ENCODE data around the gene PALM2AKAP2.

The PALM2AKAP2 gene

DNA sequence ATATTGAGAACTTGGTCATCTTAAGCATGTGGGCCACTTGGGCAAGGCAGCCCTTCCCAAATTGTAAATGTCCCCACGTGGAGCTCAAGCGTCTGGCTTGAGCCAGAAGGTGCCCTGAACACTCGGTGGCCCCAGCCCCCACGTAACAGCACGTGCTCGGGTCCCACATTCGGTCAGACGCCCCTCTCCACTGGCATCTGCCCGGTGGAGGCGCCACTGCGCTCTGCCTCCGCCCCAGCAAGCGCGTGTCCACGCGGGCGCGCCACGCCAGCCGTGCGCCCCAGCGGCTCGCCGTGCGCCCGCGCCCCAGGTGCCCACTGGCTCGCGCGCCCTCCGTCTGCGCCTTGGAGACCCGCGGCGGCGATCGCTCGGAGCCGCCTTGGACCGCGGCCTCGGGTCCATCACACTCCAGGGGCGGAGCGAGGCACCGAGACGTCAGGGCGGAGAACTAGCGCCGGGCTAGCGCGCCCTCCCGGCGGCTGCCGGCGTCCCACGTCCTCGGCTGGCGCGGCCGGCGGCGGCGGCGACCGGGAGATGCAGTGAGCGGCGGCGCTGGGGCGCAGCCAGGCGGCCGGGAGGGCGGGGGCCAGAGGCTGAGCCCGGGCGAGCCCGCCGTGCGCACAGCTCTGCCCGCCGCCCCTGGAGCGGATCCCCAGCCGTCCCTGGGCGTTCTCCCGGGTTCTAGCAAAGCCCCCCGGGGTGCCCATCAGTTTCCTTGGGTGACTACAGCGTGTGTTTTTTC is at the start of gene PALM2AKAP2:
TSS of gene PALM2AKAP2 (plus strand) at position 488 of the 742 bp plus-strand sequence. CDS start 291 bp downstream, outside the sequence.
- no peak for DNase-seq

DNA sequence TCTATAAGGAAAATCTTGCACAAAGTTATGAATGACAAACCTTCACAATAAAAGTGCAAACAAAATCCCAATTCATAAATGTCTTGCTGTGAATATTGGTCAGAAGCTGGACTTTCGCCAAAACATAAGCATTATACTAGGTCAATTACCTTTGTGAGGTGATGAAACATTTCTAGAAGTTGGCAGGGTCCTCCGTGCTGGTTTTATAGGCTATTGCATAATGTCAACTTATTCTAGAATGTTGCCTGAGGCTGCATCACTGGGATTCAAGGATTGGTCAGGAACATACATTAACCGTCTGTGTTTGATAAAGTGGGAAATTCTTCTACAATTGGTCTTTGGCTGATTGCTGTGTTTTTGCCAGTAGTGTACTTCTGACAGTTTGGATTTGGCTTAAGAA is 49.8 kb upstream of the PALM2AKAP2 start:
- DNase-seq: no peak

DNA sequence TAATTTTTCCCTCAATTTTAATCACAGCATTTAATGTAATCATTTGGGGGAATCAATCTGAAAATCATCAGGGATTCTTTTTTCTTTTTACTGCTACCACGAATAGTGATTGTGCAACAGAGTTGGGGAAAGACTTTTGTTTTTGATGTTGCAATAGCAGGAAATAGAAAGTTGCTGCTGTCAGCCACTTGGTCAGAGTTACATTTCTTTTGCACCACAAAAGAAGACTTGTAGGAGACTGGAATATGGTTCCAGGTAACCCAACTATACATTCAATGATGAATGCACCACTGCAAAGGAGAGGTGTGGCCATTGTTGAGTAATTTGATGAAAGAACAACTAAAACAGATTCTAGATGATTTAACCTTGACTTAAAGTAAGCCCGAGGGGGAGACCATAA is 46.3 kb upstream of the PALM2AKAP2 start:
- DNase-seq: no peak

DNA sequence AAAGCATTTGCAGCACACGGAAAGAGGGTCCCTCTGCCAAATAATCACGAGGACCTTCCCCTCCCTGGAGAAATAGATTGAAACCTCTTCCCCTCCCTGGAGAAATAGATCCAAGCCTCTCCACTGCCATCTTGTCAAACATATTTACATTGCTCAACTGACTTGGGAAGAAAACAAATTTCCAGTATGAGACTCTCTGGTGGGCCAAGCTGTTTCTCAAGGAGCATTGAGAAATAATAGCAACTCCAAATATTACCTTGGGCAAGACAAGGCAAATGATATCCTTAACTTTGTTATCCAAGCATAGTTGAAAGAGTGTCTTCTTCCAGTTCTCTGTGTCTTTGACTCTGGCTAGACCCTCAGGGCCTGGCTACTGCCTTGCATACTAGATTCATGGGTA is 45.2 kb upstream of the PALM2AKAP2 start:
- DNase-seq: no peak

DNA sequence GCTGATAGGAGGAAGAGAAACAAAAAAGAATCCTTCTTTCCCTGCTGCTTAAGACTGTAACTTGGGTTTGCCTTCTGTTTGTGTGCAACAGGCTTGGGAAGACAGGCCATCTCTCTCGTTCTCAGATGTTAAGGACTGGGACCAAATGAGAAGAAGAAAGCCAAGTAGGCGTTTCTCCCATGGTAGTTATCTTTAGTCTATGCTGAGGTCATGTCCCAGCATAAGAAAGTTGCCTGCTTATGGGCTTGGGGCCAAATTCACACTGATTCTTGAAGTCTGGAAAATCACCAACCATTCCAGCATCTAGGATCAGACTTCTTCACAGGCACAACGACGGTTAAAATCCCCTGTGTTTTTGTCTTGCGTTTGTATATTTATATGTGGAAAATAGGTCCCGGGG is 44.2 kb upstream of the PALM2AKAP2 start:
- no peak for DNase-seq

DNA sequence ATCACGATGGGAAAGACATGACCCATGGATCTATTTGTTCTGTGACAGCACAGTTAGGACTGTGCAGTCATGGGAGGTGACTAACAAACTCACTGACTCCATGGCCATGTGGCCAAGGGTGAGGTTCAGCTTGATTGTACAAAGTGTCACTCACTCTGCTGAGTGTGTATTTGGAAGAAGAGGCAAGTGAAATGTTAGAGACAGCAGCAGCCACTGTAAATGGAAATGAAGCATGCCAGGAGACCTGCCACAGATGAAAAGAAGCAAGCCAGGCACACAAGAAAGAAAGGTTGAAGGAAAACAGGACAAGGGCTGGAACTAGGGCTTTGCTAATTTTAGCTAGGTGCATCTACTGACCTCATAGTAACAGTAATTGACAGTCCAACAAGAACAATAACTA is 42.7 kb upstream of the PALM2AKAP2 start:
- no peak for DNase-seq

DNA sequence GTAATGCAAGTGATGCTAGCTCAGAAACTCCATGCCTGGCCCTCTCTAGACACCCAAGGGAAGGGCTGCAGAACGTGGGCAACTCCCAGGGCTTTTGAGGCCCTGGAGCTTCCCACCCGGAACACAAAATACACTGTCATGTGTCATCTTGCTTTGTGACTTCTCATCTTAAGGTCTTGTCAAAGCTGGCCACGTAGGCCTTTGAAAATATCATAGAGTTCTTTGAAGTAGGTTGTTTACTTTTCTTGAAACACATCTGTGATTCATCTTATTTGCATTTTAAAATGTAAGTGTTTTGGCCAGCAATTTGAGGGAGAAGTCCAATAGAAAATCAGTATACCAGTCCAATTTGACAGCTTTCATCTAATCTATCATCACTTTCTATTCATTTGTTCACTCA is 40.2 kb upstream of the PALM2AKAP2 start:
- DNase-seq: no peak

DNA sequence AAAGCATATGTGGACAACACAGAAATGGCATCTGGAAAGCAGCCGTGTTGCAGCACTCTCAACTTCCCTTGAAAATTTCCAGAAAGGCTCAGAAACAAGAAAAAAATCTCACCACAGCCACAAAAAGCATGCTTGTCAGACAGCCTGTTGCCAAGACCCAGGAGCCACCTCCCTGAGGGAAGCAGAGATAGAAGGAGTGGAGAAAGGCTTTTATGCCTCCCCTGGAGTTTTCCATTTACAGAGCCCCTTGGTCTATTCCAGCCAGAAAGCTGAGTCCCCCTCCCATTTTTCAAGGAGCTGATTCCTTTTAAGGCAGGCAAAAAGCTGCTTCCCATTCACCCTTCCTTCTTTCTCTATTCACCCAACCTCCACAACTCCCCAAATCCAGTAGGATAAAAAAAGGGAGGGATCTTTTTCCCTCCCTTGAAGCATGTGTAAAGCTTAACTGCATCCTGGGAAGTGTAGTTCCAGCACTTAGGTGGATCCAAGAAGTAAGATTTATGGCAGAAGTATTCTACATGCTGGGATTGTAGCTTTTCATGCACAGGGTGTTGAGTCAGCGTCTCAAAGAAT is 37.1 kb upstream of the PALM2AKAP2 start:
- no peak for DNase-seq

DNA sequence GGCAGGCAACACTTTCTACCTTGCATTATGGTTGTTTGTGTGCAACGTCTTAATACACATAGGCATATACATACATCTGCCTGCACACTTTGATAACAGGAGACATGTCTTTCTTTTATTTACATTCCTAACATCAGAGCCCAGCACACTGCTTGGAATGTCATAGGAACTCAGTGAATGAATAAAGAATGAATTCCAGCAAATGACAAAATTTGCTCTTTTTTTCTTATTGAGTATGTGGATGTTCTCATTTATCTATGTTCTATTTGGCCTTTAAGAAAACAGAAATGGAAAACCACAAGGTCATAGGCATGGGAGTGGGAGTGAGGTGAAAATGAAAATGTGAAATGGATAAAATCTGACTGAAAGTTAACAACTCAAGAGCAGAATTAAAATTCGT is 36.3 kb upstream of the PALM2AKAP2 start:
- DNase-seq: no peak

DNA sequence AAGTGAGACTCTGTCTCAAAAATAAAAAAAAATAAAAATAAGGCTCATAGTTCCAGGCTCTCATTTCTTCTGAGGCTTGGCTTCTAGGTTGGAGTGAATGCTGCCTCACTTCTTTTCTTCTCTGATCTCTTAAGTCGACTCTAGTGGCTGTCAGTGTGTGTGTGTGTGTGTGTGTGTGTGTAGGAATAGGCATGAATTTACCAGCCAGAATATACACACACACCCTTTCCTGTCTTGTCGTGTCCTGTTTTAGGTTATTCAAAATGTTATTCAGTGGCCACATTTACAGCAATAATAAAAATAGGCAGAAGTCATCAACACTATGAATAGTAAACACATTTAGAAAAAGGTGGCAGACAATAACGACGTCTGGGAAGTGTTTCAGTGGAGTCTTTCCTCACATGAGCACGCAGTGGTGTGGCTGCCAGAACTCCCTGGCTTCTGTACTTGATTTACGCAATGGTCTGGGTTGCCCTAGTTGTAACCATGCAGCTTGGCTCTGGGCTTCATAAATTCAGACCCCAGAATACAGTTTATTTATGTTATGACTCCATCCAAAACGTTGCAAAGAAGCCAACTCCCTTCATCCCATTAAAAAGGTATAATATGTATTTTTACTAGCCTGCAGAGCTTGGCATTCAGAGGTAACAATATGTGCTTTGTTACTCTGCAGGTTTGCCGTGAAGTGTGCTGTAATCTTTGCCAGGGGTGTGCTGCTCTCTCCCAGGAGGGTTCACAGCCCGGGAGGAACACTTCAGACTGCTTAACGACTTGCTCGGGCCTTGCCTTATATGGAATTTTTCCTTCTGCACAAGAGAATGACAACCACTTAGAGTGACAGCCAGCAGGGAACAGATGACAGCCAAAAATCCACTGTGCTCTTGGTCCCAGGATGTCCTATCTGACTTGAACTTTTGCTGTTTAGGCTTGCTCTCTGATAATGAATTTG is 34.4 kb upstream of the PALM2AKAP2 start:
- peak in 1 of 2 experiments; percentile 11 for DNase-seq

DNA sequence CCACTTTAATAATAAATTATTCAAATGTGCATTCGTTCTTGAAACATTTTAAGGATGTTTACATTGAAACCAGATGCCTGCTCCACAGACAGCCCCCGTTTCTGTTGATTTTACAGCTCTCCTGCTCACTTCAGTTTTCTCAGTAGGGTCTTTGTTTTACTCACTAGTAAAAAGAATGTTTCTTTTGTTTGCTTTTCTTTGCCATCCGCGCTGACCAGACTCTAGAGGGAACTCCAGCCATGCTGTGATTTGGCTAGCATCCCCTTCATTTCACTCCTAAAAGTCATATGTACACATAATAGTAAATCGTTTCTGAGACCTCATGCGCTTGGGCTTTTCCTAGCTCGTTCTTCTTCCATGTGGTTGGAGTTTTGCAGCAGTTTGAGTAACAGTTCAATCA is 28.7 kb upstream of the PALM2AKAP2 start:
- DNase-seq: no peak

DNA sequence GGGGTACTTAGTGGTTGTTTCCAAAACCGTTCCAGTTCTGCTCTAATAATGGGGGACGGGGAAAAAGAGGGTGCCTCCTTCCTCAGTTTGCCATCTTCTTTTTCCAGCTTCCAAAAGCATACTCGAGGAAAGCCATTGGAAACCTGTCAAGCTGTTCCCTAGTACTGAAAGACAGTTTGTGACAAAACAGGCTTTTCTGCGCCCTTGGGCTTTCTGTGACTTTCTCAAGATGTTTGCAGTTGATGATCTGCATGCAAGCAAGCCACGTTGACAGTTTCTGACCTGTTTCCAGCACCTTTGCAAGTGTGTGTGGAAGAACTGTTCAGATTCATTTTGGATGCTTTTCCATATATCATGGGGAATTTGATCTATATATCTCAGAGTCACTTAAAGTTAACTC is 26.7 kb upstream of the PALM2AKAP2 start:
- DNase-seq: no peak

DNA sequence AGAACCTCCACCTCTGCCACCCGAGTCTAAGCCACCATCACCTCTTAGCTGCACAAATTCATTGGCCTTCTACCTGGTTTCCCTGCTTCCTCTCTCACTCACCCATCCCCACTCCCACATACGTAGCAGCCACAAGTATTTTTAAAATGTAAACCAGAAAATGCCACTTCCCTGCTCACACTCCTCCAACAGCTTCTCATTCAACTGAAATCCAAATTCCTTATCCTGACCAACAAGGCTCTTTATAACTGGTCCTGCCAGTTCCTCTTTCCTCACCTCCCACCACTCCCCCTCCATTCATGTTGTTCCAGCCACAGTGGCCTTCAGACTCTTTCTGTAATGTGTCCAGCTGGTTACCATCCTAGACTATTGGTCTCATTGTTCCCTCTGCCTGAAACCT is 25.0 kb upstream of the PALM2AKAP2 start:
- DNase-seq: no peak

DNA sequence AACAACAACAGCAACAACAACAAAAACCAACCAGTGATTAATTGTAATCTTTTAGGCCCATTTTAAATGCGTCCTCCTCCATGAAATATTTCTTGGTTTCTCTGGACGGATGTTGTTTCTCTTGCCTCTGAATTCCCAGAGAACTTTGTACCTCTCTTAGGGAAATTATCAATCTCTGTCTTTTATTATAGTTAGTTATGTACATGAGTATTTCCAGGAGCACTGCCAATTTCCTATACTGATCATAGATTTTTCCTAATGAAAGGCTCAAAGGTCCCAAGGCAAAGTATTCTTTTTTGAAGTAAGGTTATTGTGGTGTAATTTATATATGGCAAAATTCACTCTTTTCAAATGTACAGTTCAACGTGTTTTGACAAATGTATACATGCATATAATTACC is 20.4 kb upstream of the PALM2AKAP2 start:
- DNase-seq: no peak

DNA sequence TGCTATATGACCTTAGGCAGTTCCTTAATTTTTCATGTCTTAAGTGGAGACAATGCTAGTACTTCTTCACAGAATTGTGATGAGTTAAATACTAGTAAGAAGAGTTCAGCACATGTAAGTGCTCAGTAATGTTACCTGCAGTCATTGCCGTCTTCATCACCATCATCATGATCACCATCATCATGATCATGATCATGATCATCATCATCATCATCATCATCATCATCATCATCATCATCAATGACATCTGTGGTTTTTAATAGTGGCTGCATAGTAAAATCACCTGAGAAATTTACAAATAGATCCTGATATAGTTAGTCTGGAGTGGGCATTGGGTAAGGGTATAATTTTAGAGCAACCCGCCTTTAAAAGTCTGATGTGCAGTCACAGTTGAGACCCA is 14.7 kb upstream of the PALM2AKAP2 start:
- DNase-seq: no peak

DNA sequence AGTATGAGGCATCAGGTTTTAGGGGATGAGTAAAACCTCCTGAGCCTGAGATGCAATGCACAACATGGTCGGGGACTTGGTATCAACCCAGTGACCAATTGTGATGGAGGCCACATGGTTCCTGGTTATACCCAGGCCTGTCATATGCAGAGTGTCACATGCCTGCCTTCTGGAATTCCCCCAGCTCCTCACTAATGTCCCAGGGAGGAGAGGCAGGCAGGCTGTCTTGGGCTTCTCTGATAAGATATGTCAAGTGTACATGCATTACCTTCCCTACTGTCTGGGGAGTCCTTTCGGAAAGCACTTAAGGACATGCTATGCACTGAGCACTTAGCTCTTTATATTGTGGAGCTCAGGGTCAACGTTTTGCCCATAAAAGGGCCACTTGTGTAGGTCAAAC is 14.2 kb upstream of the PALM2AKAP2 start:
- no peak for DNase-seq

DNA sequence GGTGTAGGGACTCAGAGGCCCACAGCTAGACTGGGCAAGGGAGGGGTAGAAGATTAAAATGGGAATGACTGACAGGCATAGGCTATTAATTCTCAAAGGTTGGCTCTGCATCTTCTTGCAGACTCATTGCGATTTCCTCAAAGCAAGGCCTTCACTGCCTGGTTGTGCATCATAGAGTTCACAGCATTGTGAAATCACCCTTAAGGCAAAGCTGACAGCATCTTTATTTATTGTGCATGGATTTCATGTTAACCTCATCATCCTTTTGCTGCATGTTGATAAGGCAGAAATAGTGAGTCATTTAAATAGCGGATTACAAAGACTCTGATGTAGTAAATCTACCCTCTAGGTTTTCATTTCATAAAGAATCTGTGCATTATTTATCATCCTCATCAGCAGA is 13.6 kb upstream of the PALM2AKAP2 start:
- DNase-seq: no peak

DNA sequence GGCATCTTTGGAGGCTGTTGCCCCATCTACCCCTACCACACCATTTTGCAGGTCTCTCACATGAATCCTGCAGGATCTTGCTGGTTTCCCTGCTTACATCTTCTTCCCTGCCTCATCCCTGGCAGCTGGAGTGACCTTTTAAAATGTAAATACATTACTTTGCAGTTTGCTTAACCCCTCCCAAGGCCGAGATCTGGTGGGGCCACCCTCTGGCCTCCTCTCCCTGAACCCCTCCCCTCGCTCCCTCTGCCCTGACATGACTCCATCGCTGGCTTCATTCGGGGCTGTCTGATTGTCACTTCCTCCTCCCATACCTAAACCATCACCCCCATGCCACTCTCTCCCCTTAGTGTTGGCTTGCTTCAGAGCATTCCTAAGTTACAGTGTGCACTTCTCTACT is 12.6 kb upstream of the PALM2AKAP2 start:
- DNase-seq: no peak

DNA sequence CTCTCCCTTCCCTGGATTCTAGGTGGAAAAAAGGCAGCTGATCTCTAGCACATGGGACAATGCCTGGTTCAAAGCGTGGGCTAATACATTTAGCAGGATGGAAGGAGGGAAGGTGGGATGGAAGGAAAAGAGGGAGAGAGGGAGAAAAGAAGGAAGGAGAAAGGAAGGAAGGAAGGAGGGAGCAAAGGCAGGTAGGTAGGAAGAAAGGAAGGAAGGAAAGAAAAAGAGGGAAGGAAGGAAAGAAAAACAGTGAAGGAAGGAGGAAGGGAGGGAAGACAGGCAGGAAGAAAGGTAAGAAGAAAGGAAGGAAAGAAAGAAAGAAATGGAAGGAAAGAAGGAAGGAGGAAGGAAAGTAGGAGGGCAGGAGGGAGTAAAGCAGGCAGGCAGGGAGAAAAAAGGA is 12.2 kb upstream of the PALM2AKAP2 start:
- no peak for DNase-seq

DNA sequence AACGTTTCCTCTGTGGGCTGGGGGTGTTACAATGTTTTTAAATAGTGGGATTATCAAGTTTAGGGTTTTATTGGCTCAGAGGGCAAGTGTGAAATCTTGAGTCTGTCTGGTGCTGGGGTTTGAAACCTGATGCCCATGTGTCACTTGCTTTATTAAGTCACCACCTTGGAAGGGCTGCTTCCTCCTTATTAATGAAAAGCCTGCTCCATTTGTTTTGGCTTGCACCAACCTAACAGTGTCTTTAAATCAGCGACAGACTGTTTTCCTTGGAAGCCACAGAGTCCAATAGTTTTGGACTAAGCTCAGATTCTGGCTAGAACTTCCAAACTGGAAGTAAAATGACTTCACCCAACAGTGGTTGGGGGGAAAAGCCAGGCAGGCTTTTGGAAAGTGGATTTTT is 10.7 kb upstream of the PALM2AKAP2 start:
- no peak for DNase-seq

DNA sequence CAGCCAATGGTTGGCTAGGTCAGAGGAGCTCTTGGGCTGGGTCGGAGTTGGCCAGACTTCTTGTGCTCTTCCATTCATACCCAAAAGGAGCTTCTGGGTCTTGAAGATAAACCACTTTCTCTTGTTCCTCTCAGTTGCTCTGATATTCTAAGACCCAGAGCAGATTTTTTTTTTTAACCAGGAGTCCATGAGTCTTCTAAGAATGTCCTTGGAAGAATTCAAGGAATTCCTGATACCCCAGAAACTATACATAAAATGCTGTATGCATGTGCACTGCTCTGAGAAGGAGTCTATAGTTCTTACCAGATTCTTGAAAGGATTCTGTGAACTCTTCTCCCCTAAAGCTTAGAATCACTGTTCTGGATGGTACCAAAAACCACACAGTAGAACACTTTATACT is 9.9 kb upstream of the PALM2AKAP2 start:
- DNase-seq: no peak

DNA sequence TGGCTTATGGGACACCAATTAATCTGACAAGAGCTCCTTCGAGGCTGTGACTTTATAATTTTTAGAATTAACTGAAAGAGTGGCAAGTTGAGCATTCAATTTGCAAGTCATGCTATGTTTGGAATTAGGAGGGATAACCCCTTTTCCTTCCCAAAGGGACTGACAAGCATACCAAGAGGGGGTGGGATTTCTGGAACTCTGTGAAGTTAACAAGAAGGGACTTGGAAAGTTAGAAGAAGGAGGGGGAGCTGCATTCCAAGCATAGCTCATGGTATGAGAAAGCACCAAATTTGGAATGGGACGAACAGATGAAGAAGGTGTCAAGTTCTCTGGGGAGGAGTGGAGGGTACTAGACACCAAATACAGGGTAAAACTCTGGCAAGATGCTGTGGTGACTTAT is 8.9 kb upstream of the PALM2AKAP2 start:
- DNase-seq: no peak

DNA sequence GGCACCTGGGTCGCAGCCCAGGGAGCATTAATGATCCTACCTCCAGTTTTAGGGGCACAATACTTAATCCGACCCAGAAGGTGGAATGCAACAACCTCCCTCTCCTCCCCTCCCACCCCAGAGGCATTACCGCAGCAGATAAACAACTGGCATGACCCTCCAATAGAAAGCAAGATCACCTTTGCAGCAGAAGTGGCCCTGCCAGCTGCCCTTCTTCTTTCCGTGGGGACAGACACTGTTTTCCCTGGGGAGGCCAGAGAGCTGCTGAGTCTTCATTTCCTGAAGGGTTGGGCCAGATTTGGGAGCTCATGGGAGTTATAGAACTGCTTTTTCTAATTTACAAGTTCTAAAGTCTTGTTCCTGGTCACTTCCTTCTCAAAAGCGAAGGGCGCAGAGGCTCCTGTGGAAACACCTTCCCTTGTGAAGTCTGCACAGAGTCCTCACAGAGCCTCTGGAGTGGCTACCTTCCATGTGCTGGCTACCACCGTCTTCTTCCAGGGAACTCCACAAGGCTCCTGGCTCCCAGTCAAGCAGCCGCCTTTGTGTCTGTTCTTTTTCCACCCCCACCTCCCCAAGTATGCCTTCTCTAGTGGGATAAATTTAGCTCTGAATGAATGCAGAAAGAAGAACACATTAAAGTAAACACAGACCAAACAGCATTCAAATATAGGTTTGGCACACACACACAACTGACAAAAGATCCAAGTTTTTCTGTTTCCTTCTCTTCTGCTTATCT is 8.0 kb upstream of the PALM2AKAP2 start:
- no peak for DNase-seq
